OCI-LY3 (cell line): ENCODE data around the gene LAMP1.

ENCODE experiments used
- EZH2phosphoT487 ChIP-seq: fragments of 200-600 bp; shearing (Covaris generic); IDR thresholded peaks from 2 replicates; pipeline ENCODE4 v1.6.1; 2018; ENCODE audit warnings: antibody characterized with exemption, mixed run types, low read depth
- TF ChIP-seq, protein P1 (sequence below): fragments of 200-600, 300-600 bp; sonication (generic); IDR thresholded peaks from 2 replicates; pipeline ENCODE4 v1.5.1; 2014; ENCODE audit warnings: antibody characterized with exemption, low read length, low read depth

DNA sequence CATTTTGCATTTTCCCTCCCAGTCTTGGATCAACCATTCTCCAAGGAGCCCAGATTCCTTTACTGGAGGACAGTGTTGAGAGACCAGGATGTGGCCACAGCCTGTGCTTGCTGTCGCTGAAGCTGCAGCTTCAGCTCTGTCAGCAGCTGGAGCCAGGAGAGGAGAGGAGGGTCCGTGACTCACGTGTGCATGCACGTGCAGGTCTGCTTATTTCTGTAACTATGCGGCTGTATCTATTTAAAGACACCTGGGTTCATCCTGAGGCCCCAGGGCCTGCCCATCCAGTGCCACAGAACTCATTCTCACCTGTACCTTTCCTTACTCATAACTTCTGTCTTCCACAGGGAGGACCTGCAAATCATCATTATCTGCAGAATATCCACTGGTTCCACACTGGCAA lies 8.2 kb upstream of the LAMP1 start:
- TF ChIP-seq, protein P1, sequence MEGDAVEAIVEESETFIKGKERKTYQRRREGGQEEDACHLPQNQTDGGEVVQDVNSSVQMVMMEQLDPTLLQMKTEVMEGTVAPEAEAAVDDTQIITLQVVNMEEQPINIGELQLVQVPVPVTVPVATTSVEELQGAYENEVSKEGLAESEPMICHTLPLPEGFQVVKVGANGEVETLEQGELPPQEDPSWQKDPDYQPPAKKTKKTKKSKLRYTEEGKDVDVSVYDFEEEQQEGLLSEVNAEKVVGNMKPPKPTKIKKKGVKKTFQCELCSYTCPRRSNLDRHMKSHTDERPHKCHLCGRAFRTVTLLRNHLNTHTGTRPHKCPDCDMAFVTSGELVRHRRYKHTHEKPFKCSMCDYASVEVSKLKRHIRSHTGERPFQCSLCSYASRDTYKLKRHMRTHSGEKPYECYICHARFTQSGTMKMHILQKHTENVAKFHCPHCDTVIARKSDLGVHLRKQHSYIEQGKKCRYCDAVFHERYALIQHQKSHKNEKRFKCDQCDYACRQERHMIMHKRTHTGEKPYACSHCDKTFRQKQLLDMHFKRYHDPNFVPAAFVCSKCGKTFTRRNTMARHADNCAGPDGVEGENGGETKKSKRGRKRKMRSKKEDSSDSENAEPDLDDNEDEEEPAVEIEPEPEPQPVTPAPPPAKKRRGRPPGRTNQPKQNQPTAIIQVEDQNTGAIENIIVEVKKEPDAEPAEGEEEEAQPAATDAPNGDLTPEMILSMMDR = no peak
- TF ChIP-seq EZH2phosphoT487 = no peak
